Spleen (tissue), 11 donors: Measurements from ENCODE around the gene DOCK1. TPM values are rescaled to one million over a fixed set of nuclear protein-coding genes. Genes with fewer than 3 reads are reported as not detected.

Experiments used
- DNase-seq: peaks from one replicate; pipeline ENCODE4 v3.0.0-alpha.2; 2020
- H3K27ac ChIP-seq, 8 donors: fragments of 200-600 bp; sonication (generic) in 7 of 8; 1 replicate in 4 of 8; 2 replicates in 4 of 8; pipeline versions ENCODE4 v1.5.0 to v1.8.0; 2016 to 2021; ENCODE audit warnings: inconsistent platforms in 4 of 8, mild to moderate bottlenecking in 4 of 8, moderate library complexity in 1 of 8
- H3K27me3 ChIP-seq, 7 donors: fragments of 200-600 bp; sonication (generic) in 6 of 7; replicated peaks in 1 of 7; 1 replicate in 4 of 7; 2 replicates in 3 of 7; pipeline versions ENCODE4 v1.5.0 to v1.8.0; 2016 to 2021; ENCODE audit warnings: inconsistent platforms in 3 of 7, mild to moderate bottlenecking in 1 of 7
- H3K36me3 ChIP-seq, 6 donors: fragments of 200-600 bp; sonication (generic) in 5 of 6; 1 replicate in 4 of 6; 2 replicates in 2 of 6; pipeline versions ENCODE4 v1.5.0 to v1.8.0; 2016 to 2021; ENCODE audit warnings: inconsistent platforms in 2 of 6
- H3K4me1 ChIP-seq, 6 donors: fragments of 200-600 bp; sonication (generic) in 5 of 6; 1 replicate in 3 of 6; 2 replicates in 3 of 6; pipeline versions ENCODE4 v1.5.0 to v1.8.0; 2016 to 2021; ENCODE audit warnings: inconsistent platforms in 3 of 6
- H3K4me3 ChIP-seq, 8 donors: fragments of 200-600 bp; sonication (generic) in 7 of 8; 1 replicate in 4 of 8; 2 replicates in 4 of 8; pipeline versions ENCODE4 v1.5.0 to v1.8.0; 2016 to 2021; ENCODE audit warnings: inconsistent platforms in 4 of 8, mild to moderate bottlenecking in 4 of 8, moderate library complexity in 2 of 8
- H3K9me3 ChIP-seq, 8 donors: fragments of 200-600 bp; sonication (generic) in 7 of 8; 1 replicate in 4 of 8; 2 replicates in 4 of 8; pipeline versions ENCODE4 v1.5.0 to v1.8.0; 2016 to 2021; ENCODE audit warnings: inconsistent platforms in 4 of 8
- POLR2A ChIP-seq, 3 donors: fragments of 450-650 bp; IDR thresholded peaks; one replicate each; pipeline ENCODE4 v1.5.1; 2017; ENCODE audit warnings: antibody characterized with exemption in 3 of 3, mild to moderate bottlenecking in 1 of 3
- POLR2AphosphoS5 ChIP-seq, 3 donors: sonication (generic); formaldehyde crosslinking; IDR thresholded peaks; one replicate each; pipeline ENCODE4 v1.5.1; 2017; ENCODE audit warnings: antibody characterized with exemption in 3 of 3
- WGBS, 5 donors: extraction: QIAGEN DNeasy Blood & Tissue Kit in 3 of 5; methylation state at CpG; one replicate each; pipeline versions ENCODE4 v1.1.5 to v1.1.7; 2013 to 2018; 5-methylcytosine and 5-hydroxymethylcytosine counted together
- intact Hi-C: fragments of 100-400 bp; cut with DNase I; formaldehyde crosslinking; loops from one replicate; pipeline ENCODE4 v1.15.0; 2023; ENCODE audit warnings: low total_unique reads
- polyA plus RNA-seq, 3 donors: library from polyadenylated mRNA; stranded (reverse); fragments of 200-250 nt; gene quantifications; one replicate each; pipeline ENCODE4 v1.2.1, GENCODE V29; 2013
- total RNA-seq, 7 donors: library from RNA; depleted of rRNA in 3 of 7; stranded (reverse); fragments of >200 nt in 3 of 7; fragmentation: NEBNext Ultra II Directional in 4 of 7; extraction: Animal tissue kit (Norgen Biotek cat#: 25700) in 4 of 7; gene quantifications; one replicate each; pipeline versions ENCODE4 v1.1.0 to v1.2.1, GENCODE V29; 2016 to 2021
- TF ChIP-seq, protein P1 (sequence below), 11 experiments: fragments of 200-600 bp in 7 of 11; fragments of 450-650 bp in 4 of 11; sonication (generic) in 4 of 11; IDR thresholded peaks in 8 of 11; conservative IDR thresholded peaks in 3 of 11; 1 replicate in 7 of 11; 2 replicates in 4 of 11; pipeline versions ENCODE4 v1.4.0 to v1.8.0; 2016 to 2021; ENCODE audit warnings: antibody characterized with exemption in 11 of 11, inconsistent platforms in 4 of 11, mild to moderate bottlenecking in 1 of 11
- donor health status: healthy with polysubstance abuse.
- donor health status: DM: no; HTN: no; CAD: no; lungs with moderate emphysema.
- donor health status: DM: no; HTN: no; CAD: no.
- donor health status: Bipolar disorder and iron deficiency.
- donor health status: healthy.
- donor health status: DM: no; HTN: no; CAD: no.
- donor health status: DM: yes; HTN: yes; CAD: no.

DOCK1 gene
- total and polyA plus RNA-seq, 10 donors: 2.2 to 40.5 (median 25.1) TPM

- no peak for DNase-seq
- intact Hi-C loops: no loop called here
- Histone ChIP-seq H3K9me3 (peaks cover 0 to 21% (median 4%) of the 10 kb centered on the region in 8 donors), H3K36me3 (no peaks in the 10 kb centered on the region), H3K4me1 (no peaks in the 10 kb centered on the region), H3K27me3 (no peaks in the 10 kb centered on the region), H3K27ac (no peak overlapping the region), H3K4me3 (no peak overlapping the region)
- TF ChIP-seq POLR2AphosphoS5 (IDR thresholded peaks at IDR 0.05) (no peak), POLR2A (IDR thresholded peaks at IDR 0.05) (no peak)
- TF ChIP-seq, protein P1, sequence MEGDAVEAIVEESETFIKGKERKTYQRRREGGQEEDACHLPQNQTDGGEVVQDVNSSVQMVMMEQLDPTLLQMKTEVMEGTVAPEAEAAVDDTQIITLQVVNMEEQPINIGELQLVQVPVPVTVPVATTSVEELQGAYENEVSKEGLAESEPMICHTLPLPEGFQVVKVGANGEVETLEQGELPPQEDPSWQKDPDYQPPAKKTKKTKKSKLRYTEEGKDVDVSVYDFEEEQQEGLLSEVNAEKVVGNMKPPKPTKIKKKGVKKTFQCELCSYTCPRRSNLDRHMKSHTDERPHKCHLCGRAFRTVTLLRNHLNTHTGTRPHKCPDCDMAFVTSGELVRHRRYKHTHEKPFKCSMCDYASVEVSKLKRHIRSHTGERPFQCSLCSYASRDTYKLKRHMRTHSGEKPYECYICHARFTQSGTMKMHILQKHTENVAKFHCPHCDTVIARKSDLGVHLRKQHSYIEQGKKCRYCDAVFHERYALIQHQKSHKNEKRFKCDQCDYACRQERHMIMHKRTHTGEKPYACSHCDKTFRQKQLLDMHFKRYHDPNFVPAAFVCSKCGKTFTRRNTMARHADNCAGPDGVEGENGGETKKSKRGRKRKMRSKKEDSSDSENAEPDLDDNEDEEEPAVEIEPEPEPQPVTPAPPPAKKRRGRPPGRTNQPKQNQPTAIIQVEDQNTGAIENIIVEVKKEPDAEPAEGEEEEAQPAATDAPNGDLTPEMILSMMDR (IDR thresholded peaks at IDR 0.05 in 8 of 11, conservative IDR thresholded peaks at IDR 0.05 in 3 of 11): no peak
- 92 to 97% (median 95%) methylated on average over 5 of the region's 5 CpGs for whole genome bisulfite sequencing, 5 donors
Observed at GRCh38 chr10:126953886-126954285, 48.7 kb downstream of the DOCK1 start.

GRCh38 chr10:126955396-126955795 lies 50.2 kb downstream of the DOCK1 start:
- H3K36me3 ChIP-seq: no peaks in the 10 kb centered on the region
- DNase-seq: no peak
- H3K4me1 ChIP-seq: no peaks in the 10 kb centered on the region
- 83 to 93% (median 87%) methylated on average over 8 of the region's 8 CpGs for WGBS, 5 donors
- TF ChIP-seq, protein P1 (IDR thresholded peaks at IDR 0.05 in 8 of 11, conservative IDR thresholded peaks at IDR 0.05 in 3 of 11): no peak
- TF ChIP-seq POLR2A (IDR thresholded peaks at IDR 0.05) (no peak), POLR2AphosphoS5 (IDR thresholded peaks at IDR 0.05) (no peak)
- intact Hi-C loops: no loop called here
- H3K27ac ChIP-seq: no peak overlapping the region
- H3K27me3 ChIP-seq: no peaks in the 10 kb centered on the region
- H3K9me3 ChIP-seq: peaks cover 0 to 21% (median 4%) of the 10 kb centered on the region in 8 donors
- H3K4me3 ChIP-seq: no peak overlapping the region

DNA sequence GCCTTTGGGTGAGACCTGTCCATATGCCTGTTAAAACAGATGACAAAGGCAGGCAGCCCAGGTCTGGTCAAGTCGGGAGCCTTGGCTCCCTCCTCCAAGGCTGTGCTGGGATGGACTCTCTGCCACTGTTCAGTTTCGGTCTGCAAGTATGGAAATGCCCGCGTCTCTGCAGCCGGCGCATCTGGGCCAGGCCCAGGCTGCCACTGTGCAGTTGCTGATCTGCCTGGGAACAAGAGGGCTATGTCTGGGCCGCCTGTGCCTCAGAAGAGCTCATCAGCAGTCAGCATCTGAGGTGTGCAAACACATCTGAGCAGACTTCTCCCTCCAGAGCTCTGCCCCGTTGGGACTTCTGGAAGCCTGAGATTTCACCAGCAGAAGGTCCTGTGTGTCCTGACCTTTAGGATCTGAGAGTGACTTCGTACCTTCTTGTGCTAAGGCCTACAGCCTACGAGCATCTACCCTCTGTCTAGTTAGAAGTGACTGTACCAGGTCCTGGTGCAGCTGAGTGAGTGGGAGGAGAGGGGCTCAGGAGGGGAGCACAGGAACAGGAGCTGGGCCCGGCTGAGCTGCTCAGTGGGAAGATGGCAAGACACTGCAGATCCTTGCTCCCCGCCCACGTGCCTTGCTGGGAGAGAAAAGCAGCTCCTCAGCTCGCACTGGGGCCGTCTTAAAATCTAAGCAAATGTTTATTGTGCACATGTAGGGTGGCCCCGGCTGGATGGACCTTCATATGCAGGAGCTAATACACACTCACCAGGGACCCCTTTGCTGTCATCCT lies 50.9 kb downstream of the DOCK1 start:
- Histone ChIP-seq H3K9me3 (peaks cover 0 to 17% (median 3%) of the 10 kb centered on the region in 8 donors), H3K27me3 (no peaks in the 10 kb centered on the region), H3K4me1 (no peaks in the 10 kb centered on the region), H3K27ac (no peak overlapping the region), H3K36me3 (no peaks in the 10 kb centered on the region), H3K4me3 (no peak overlapping the region)
- no peak for DNase-seq
- WGBS, 5 donors: 74 to 85% (median 79%) methylated on average over 6 to 16 of the region's 16 CpGs
- intact Hi-C loops: no loop called here
- TF ChIP-seq POLR2A (IDR thresholded peaks at IDR 0.05): no peak
- TF ChIP-seq, protein P1 (IDR thresholded peaks at IDR 0.05 in 8 of 11, conservative IDR thresholded peaks at IDR 0.05 in 3 of 11): no peak
- TF ChIP-seq POLR2AphosphoS5 (IDR thresholded peaks at IDR 0.05): no peak

DNA sequence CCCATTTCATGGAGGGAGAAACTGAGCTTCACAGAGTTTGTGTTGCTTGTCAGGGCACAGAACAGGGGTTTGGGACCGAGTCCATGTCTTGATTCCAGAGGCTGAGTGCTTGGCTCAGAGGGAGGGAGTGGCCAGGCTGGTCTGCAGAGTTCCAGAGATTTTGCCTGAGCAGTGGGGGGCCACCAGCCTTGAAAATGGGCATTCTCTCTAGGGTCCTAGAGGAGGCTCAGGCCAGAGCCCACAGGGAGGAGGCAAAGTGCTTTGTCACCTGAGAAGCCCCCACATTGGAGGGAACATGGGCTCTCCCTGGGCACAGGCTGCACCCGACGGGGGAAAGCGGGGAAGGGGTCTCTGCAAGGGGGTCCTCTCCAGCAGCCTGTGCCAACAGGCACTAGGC lies 51.5 kb downstream of the DOCK1 start:
- H3K27ac ChIP-seq: no peak overlapping the region
- H3K4me3 ChIP-seq: no peak overlapping the region
- TF ChIP-seq, protein P1 (IDR thresholded peaks at IDR 0.05 in 8 of 11, conservative IDR thresholded peaks at IDR 0.05 in 3 of 11): no peak
- TF ChIP-seq POLR2AphosphoS5 (IDR thresholded peaks at IDR 0.05) (no peak), POLR2A (IDR thresholded peaks at IDR 0.05) (no peak)
- intact Hi-C loops: no loop called here
- H3K9me3 ChIP-seq: peaks cover 0 to 11% (median 3%) of the 10 kb centered on the region in 8 donors
- no peaks in the 10 kb centered on the region for H3K4me1 ChIP-seq
- H3K36me3 ChIP-seq: no peaks in the 10 kb centered on the region
- DNase-seq: no peak
- WGBS, 5 donors: 81 to 92% (median 89%) methylated on average over 3 to 4 of the region's 4 CpGs
- no peaks in the 10 kb centered on the region for H3K27me3 ChIP-seq
